GM13977 (cell line): Measurements from ENCODE around the gene ERMAP.
"Not testable (repeated sequence)": the region's sequence is repeated elsewhere in the genome, so short reads cannot be mapped to it uniquely, and the experiment has no call there.

ENCODE experiments used
- DNase-seq: peaks from one replicate; pipeline ENCODE4 v3.0.0; 2012; ENCODE audit warnings: low spot score
- CTCF ChIP-seq: IDR thresholded peaks from 2 replicates; pipeline ENCODE4 v1.5.1; 2012; ENCODE audit warnings: mild to moderate bottlenecking, control low read depth; ENCODE audit not compliant: insufficient read depth; ENCODE audit errors: extremely low read depth, missing control alignments
- in situ Hi-C: fragments of 300-500 bp; cut with MboI; formaldehyde crosslinking; loops from one replicate; pipeline ENCODE4 v1.12.0; 2022; ENCODE audit warnings: low sequenced_read_pairs, low pct_unique_long_range_greater_than_20kb, mixed read lengths, inconsistent platforms; ENCODE audit not compliant: unreplicated experiment

ERMAP gene

DNA sequence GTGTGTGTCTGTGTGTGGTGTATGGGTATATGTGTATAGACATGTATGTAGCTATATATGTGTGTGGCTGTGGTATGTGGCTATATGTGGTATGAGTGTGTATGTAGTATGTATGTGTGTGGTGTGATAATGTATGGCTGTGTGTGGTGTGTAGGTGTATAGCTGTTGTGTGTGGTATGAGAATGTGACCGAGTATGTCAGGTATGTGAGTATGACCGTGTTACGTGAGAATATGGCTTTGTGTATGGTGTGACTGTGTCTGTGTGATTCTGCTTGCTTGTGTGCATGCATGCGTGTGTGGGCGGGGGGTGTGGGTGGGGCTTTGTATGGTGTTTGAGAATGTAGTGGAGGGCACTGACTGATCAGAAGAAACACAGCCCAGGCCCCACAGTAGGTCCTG is 33.0 kb downstream of the ERMAP start:
- in situ Hi-C loops = no loop called here
- TF ChIP-seq CTCF = no peak

GRCh38 chr1:42851420-42851819 is 34.5 kb downstream of the ERMAP start:
- no peak for TF ChIP-seq CTCF
- in situ Hi-C loops = no loop called here
- DNase-seq = no peak

More for the DNA sequence above, 33.0 kb downstream of the ERMAP start:
- DNase-seq = no peak

GRCh38 chr1:42851960-42852607 is 35.2 kb downstream of the ERMAP start:
- no peak for DNase-seq
- no peak for TF ChIP-seq CTCF
- in situ Hi-C loops = no loop called here

- TF ChIP-seq CTCF = no peak
- in situ Hi-C loops = no loop called here
- DNase-seq = no peak
Measured at GRCh38 chr1:42852608-42852980, 35.7 kb downstream of the ERMAP start.

DNA sequence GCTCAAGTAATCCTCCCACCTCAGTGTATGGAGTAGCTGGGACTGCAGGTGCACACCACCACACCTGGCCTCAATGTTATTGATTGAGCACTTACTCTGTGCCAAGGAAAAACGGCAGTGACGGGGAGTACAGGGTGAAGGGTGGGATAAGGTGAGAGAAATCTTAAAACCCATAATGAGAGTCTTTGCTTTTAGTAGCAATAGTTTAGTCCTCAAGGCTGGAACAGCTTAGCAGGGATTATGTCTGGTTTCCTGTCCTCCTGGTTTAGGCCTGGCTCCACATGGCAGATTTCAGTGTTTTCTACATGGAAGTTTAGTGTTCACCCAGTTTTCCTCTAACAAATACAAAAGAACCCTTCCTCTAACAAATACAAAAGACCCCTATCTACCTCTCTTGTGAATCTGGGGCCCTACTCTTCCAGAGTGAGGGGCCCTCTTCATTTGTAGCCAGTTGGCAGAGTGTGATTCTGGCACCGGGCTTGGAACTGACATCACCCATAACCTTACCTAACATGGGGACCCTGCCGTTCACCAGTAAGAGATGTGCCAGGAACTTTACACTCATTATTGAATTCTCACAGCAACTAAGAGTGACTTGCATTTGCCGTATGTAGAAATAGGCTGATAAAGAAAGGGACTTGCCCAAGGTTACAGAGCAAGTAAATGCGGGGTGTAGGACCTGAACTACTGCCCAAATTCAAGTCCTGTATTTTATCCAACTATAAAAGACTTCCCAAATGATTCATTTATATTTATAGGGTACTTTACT is 36.4 kb downstream of the ERMAP start:
- TF ChIP-seq CTCF = no peak
- DNase-seq = no peak
- in situ Hi-C loops = no loop called here

DNA sequence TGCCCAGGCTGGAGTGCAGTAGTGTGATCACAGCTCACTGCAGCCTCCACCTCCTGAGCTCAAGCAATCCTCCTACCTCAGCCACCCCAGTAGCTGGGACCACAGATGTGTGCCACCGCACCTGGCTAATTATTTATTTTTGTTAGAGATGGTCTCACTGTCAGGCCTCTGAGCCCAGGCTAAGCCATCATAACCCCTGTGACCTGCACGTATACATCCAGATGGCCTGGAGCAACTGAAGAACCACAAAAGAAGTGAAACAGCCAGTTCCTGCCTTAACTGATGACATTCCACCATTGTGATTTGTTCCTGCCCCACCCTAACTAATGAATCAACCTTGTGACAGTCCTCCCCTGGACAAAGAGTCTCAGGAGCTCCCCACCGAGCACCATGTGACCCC is 39.6 kb downstream of the ERMAP start:
- in situ Hi-C loops, DNase-seq: not testable (repeated sequence)

DNA sequence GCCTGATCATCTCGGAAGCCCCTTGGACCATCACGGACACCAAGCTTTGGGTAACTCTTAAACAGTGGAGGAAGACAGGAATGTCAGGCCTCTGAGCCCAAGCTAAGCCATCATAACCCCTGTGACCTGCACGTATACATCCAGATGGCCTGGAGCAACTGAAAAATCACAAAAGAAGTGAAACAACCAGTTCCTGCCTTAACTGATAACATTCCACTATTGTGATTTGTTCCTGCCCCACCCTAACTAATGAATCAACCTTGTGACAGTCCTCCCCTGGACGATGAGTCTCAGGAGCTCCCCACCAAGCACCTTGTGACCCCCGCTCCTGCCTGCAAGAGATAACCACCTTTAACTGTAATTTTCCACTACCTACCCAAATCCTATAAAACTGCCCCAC is 42.4 kb downstream of the ERMAP start:
- DNase-seq, in situ Hi-C loops: not testable (repeated sequence)
